Mucosa of gallbladder (tissue), 1 donor: ENCODE measurements around the gene TNS3. TPM values are rescaled to one million over a fixed set of nuclear protein-coding genes. Genes with fewer than 3 reads are reported as not detected.

Source experiments
- DNase-seq: peaks from one replicate; pipeline ENCODE4 v3.0.0-alpha.2; 2020; ENCODE audit warnings: low spot score
- total RNA-seq: library from RNA; stranded (reverse); gene quantifications from one replicate; pipeline ENCODE4 v1.2.1, GENCODE V29; 2021
- donor health status: DM: no; HTN: no; CAD: no.

Gene TNS3
- total RNA-seq, 1 donor from 2014 or later = 97.2 TPM

DNA sequence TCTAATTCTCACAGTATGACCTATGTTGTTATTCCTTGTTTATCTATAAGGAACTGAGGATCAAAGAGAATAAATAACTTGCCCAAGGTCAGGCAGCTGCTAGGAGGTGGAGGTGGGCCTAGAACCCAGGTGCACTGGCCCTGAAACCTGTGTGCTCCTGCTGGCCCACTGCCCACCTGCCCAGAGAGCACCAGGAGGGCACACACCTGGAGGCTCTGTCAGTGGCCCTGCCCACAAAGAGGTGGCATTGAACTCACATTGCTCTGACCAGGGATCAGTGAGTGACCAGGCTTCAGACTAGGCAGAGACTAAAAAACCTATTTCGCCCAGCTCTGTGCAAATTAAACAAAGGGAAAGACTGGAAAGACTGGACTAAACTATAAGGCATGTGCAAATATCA, 210.6 kb downstream of the TNS3 start:
- no peak for DNase-seq

DNA sequence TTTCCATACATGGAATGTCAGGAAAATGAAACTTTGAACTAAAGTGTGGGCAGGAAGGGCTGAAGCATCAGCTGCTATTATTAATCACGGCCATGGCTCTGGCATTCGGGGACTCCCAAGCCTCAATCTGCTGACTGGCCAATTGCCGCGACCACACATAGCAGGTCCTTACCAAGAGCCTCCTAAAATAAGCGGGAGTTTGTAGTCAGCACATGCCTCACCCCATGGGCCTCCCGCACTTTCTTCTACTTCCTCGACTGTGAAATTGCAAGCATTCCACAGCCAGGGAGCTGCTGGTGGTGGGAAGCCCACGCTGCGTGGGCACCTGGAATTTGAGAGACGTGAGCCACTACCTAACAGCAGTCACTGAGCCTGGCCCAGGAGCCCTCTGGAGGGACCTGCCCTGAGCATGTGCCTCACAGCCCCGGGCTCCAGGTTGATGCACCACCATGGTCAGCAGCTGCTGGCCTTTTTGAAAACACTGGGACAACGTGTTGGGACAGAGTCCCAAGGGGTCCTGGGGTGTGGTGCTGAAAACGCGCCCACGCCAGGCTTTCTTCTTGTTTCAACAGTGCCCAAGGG, 211.4 kb downstream of the TNS3 start:
- no peak for DNase-seq

GRCh38 chr7:47369736-47370135, 212.2 kb downstream of the TNS3 start:
- no peak for DNase-seq

DNA sequence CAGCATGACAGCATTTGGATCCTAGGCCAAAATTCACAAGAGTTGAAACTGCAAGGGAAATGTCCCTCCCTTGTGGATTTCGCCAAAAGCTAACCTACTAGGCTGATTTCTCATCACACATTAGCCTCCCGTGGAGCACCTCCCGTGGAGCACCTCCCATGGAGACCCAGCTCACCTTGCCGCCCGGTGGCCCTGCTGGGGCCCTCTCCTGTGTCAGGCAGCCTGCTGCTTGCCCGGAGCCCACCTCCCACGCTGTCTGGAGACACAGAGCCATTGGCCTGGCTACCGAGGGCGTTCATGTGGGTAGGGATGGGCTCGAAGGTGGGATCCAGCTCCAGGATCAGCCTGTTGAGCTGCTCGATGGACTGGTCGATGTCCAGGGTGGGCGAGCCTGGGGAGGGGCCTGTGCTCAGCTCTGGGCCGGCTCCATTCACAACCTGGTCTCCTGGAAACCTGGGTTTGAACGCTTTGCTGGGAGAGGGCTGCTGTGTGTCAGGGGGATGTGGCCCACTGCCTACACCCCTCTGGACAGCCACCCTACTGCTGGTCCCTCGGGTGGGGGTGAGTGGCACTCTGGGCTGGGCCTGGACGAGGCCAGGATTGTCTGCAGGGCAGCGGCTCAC, 213.6 kb downstream of the TNS3 start:
- DNase-seq = no peak

- no peak for DNase-seq
Observed at GRCh38 chr7:47367369-47367768, 214.5 kb downstream of the TNS3 start.

- DNase-seq = no peak
Observed at GRCh38 chr7:47366960-47367359, 215.0 kb downstream of the TNS3 start.

DNA sequence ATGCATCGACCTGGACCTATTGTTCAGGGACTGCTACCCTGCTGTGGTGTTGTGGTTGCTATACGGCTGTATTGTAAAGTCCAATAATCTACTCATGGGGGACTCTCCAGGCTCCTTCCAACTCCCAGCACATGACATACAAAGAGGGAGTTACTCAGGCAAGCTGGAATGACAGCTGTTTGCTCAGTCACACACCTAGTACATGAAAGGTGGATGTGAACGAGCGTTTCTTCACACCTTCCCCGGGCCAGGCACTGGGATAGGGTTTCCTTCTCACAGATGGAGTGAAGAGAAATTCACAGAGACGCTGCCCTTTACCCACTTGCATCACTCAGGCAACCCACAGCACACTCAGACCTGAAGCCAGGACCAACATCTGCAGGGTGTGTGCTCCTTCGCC, 215.7 kb downstream of the TNS3 start:
- DNase-seq = no peak

DNA sequence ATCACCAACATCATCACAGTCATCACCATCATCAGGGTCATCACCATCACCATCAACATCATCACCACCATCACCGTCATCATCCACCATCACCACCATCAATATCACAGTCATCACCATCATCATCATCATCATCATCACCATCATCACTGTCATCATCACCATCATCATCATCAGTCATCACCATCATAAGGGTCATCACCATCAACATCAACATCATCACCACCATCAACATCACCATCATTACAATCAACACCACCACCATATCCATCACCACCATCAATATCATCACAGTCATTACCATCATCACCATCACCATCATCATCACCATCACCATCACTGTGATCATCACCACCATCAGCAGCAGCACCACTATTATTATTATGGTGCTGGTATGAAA, 218.9 kb downstream of the TNS3 start:
- no peak for DNase-seq

GRCh38 chr7:47361746-47362215, 220.1 kb downstream of the TNS3 start:
- DNase-seq = no peak

- no peak for DNase-seq
Observed at GRCh38 chr7:47361236-47361635, 220.7 kb downstream of the TNS3 start.

GRCh38 chr7:47360301-47360900, 221.5 kb downstream of the TNS3 start:
- no peak for DNase-seq

DNA sequence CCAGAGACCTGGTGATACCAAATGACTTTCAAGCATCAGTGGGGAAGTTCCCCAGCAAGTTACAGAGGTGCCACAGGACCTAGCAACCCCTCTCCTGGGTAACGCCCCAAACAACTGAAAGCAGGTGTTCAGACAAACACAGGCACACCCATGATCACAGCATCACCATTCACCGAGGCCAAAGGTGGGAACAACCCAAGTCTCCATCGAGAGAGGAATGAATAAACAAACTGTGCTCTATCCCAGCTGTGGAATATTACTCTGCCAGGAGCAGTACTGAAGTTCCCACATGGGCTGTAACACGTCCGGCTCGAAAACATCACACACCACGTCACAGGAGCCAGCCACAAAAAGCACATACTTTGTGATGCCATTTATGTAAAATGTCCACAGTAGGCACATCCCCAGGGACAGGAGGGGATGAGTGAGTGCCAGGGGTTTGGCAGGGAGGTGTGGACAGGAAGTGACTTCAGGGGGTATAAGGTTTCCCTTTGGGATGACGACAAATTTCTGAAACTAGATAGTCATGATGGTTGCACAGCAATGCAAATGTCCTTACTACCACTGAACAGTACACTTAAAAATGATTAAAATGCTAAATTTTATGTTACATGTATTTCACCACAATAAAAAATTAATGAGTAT, 222.8 kb downstream of the TNS3 start:
- no peak for DNase-seq

GRCh38 chr7:47358357-47358756, 223.6 kb downstream of the TNS3 start:
- DNase-seq = no peak

DNA sequence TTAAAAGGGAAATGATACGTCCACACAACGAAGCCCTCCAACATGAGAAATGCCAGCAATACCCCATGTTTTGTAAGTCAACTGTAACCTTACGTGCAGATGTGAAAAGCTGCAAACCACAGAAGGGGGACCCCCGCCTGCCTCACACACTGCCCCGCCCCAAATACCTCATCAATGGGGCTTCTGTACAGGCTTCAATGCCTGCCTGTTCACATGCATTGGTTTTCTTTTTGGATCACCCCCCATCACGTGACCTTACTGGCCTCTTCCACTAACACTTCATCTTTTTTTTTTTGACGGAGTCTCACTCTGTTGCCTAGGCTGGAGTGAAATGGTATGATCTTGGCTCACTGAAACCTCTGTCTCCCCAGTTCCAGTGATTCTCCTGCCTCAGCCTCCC, 224.0 kb downstream of the TNS3 start:
- no peak for DNase-seq

- DNase-seq = no peak
Observed at GRCh38 chr7:47357361-47357760, 224.6 kb downstream of the TNS3 start.

- no peak for DNase-seq
Observed at GRCh38 chr7:47356261-47356660, 225.7 kb downstream of the TNS3 start.

DNA sequence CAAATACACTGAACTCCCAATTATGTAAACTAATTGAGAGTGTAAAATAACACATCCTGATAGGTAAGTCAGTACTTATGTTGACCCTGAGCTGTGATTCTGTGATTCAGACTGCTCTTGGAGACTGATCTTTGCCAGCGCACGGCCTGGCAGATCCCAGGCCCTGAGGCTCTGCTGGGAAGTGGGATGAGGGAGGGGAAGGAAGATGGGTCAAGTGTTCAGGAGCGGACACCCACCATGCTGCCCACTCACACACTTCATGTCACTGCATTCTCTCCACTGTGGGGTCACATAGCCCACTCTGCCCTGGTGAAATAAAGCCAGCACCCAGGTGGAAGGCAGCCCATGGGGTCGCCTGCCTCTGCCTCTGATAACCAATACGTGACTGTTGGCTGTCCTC, 226.2 kb downstream of the TNS3 start:
- DNase-seq = no peak

DNA sequence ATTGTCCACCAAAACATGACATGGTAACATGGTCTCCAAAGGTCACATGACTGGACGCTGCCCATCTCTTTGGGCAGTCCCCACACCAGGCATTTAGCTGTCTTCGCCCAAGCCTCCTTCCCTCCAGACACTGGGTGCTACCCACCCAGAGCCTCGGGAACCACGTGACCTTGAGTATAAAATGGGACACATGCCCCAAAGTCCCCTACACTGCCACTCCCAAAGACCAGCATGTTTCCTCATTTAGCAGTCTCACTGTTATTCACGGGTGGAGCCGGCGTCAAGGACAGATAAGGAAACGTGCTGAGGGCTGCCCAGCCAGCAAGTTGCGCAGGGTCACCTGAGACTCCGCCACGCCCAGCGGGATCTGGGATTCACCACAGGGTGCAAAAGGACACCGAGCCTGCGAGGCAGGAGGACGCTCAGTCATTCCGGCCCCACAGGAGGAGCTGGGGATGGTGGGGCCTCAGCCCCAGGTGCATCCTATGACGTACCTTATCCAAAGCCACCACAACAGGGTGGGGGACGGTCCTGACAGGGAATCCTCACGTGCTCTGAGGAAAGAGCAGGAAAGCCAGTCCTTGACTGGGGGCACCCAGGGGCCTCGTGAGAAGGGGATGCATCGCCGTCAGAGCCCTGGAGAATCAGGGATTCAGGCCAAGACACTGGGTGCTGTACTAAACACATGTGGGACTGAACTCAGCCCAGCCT, 226.9 kb downstream of the TNS3 start:
- DNase-seq = peak; percentile 54

- no peak for DNase-seq
Observed at GRCh38 chr7:47354071-47354470, 227.8 kb downstream of the TNS3 start.

DNA sequence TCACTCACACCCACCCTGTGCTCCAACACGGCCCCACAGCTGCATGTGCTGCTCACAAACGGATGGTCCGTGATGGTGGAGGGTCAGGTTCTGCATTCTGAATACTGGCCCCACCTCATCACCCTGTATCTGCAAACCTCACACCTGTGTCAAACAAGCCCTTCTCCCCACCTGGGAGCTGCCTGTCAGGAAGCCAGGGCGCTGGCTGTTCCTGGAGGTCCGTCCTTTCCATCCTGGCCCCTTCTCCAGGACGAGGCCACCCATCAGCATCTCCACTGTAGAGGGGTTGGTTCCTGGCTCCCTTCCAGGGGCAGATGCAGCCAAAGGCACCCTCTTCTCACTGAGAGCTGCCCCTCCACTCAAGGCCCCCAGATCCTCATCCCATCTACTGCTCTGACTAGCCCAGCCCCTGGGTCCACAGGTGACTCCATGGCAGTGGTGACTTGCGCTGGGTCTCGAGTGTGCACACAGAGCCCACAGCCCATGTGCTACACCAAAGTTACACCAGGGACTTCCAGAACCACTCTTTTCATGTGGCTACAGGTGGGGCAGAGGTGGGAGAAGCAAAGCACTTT, 229.4 kb downstream of the TNS3 start:
- DNase-seq = no peak

DNA sequence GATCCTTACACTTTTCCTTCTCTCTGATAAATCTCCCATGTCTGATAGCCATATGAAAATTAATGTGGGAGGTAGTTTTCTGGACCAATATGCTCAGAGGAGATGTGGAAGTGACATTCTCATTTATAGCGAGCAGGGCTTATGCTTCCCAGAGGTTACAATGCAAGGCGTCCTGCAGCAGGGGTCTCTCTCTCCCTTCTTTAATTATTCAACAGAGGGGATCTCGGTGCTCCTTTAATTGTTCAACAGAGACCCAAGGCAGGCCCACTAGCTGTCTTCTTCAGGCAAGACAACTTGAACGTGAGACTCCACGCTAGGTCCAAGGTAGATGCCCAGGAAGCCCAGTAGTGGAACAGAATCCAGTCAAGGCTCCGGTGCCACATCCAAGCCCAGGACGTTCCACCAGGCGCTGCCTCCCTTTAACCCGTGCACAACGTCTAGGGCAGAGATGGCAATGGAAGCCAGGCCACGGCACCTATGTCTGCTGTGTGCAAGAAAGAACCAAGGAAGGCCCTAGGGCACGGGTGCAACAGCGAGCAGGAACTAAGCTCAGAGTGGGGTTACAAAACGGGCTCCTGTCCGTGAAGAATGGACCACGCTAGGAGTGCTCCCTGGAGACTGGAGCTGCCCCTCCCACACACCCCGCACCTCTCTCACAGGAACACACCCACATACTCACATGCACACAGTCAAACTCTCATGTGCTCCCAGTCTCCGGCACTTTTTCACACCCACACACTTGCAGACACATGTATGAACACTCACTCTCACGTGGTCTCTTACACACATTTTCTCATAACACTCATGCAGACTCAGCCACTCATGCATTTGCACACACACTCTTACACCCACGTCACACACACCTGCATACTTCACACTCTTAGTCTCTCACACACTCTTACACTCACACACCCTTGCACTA, 230.4 kb downstream of the TNS3 start:
- DNase-seq = no peak
